ENCODE measurements around the gene BCDIN3D. TPM values are rescaled to one million over a fixed set of nuclear protein-coding genes. Genes with fewer than 3 reads are reported as not detected.
A peak's percentile ranks its signal among the peaks of the same experiment; 100 is the strongest.

The BCDIN3D gene
- total and polyA plus RNA-seq, 9 of the 15 experiments (the other 6 are each of a cell fraction or from before 2014, with no cell fraction given) = 3.7 to 6.9 (median 5.6) TPM

- TF ChIP-seq ZBTB40 (IDR thresholded peaks at IDR 0.05) (peak; percentile 91), ZBTB40 (CRISPR knock-in tag; IDR thresholded peaks at IDR 0.05) (no peak), CHAMP1 (IDR thresholded peaks at IDR 0.05) (no peak), PHF21A (IDR thresholded peaks at IDR 0.05; ENCODE audit: borderline replicate concordance, low read depth) (0 out of 2 replicates have a peak, but pooled peaks have one; percentile 30), HMGN3 (IDR thresholded peaks at IDR 0.05; ENCODE audit: borderline replicate concordance, extremely low read depth, insufficient read length, low read depth, low read length) (peak; percentile 77), ZC3H8 (IDR thresholded peaks at IDR 0.05) (no peak), GTF2B (IDR thresholded peaks at IDR 0.05; ENCODE audit: extremely low read depth, insufficient read length) (peak; percentile 39), USF2 (CRISPR knock-in tag; IDR thresholded peaks at IDR 0.05) (no peak), DEAF1 (CRISPR knock-in tag; IDR thresholded peaks at IDR 0.05) (no peak), HDAC2 (IDR thresholded peaks at IDR 0.05) (peak; percentile 45; the same call in 1 of the 2 replicates), TCF7 (IDR thresholded peaks at IDR 0.05; ENCODE audit: borderline replicate concordance) (no peak)
These were observed at the start of gene BCDIN3D (continued) for GRCh38 chr12:49842519-49843352.
